ENCODE results near the gene CNGA4. TPM values are rescaled to one million over a fixed set of nuclear protein-coding genes. Genes with fewer than 3 reads are reported as not detected.
"Not testable (repeated sequence)": the region's sequence is repeated elsewhere in the genome, so short reads cannot be mapped to it uniquely, and the experiment has no call there.

The CNGA4 gene
- polyA plus RNA-seq, 3 donors = 0.08 to 0.14 (median 0.11) TPM

GRCh38 chr11:6260207-6260726 is 21.4 kb downstream of the CNGA4 start:
- DNase-seq (ENCODE audit: low read depth in 3 of 3, low spot score in 2 of 3) = no peak

- DNase-seq (ENCODE audit: low read depth in 3 of 3, low spot score in 2 of 3) = no peak
These were observed 24.8 kb downstream of the CNGA4 start for GRCh38 chr11:6263662-6264061.

GRCh38 chr11:6268820-6269219 is 29.9 kb downstream of the CNGA4 start:
- DNase-seq (ENCODE audit: low read depth in 3 of 3, low spot score in 2 of 3) = no peak

- no peak for DNase-seq (ENCODE audit: low read depth in 3 of 3, low spot score in 2 of 3)
These were observed 31.1 kb downstream of the CNGA4 start for GRCh38 chr11:6269994-6270393.

GRCh38 chr11:6270584-6271246 is 31.8 kb downstream of the CNGA4 start:
- no peak for DNase-seq (ENCODE audit: low read depth in 3 of 3, low spot score in 2 of 3)

GRCh38 chr11:6271598-6271997 is 32.7 kb downstream of the CNGA4 start:
- no peak for DNase-seq (ENCODE audit: low read depth in 3 of 3, low spot score in 2 of 3)

- no peak for DNase-seq (ENCODE audit: low read depth in 3 of 3, low spot score in 2 of 3)
These were observed 34.3 kb downstream of the CNGA4 start for GRCh38 chr11:6273188-6273587.

- DNase-seq (ENCODE audit: low read depth in 3 of 3, low spot score in 2 of 3) = not testable (repeated sequence)
These were observed 41.9 kb downstream of the CNGA4 start for GRCh38 chr11:6280809-6281208.

- no peak for DNase-seq (ENCODE audit: low read depth in 3 of 3, low spot score in 2 of 3)
These were observed 44.6 kb downstream of the CNGA4 start for GRCh38 chr11:6283453-6284023.

- DNase-seq (ENCODE audit: low read depth in 3 of 3, low spot score in 2 of 3) = no peak
These were observed 45.4 kb downstream of the CNGA4 start for GRCh38 chr11:6284250-6284649.

- DNase-seq (ENCODE audit: low read depth in 3 of 3, low spot score in 2 of 3) = no peak
These were observed 46.1 kb downstream of the CNGA4 start for GRCh38 chr11:6285019-6285418.

Other genes with a start within 250 kb of the CNGA4 start
- gene OR56A4, start 232.1 kb upstream of the CNGA4 start, polyA plus RNA-seq (ENCODE audit: insufficient read length in 3 of 3) = under 1 TPM in 2 of 3 donors, not detected in 1; 0.04 to 0.06 TPM
- not detected for gene OR56A1, start 208.3 kb upstream of the CNGA4 start, polyA plus RNA-seq (ENCODE audit: insufficient read length in 3 of 3)
- gene OR56B4, start 131.4 kb upstream of the CNGA4 start, polyA plus RNA-seq (ENCODE audit: insufficient read length in 3 of 3) = under 1 TPM in 2 of 3 donors, not detected in 1; 0.14 to 0.25 TPM
- not detected for gene OR52B2, start 68.8 kb upstream of the CNGA4 start, polyA plus RNA-seq (ENCODE audit: insufficient read length in 3 of 3)
- gene OR52W1, start 39.9 kb upstream of the CNGA4 start, polyA plus RNA-seq (ENCODE audit: insufficient read length in 3 of 3) = under 1 TPM in 2 of 3 donors, not detected in 1; 0.11 to 0.19 TPM
- gene C11orf42, start 33.5 kb upstream of the CNGA4 start, polyA plus RNA-seq (ENCODE audit: insufficient read length in 3 of 3) = under 1 TPM; 0.64 to 0.83 (median 0.75) TPM
- 10 to 100 TPM; 35.4 to 45.6 (median 38.1) TPM for gene FHIP1B, start 4.5 kb upstream of the CNGA4 start, polyA plus RNA-seq (ENCODE audit: insufficient read length in 3 of 3)
- gene CCKBR, start 20.7 kb downstream of the CNGA4 start, polyA plus RNA-seq (ENCODE audit: insufficient read length in 3 of 3) = under 1 TPM; 0.47 to 0.72 (median 0.61) TPM
- gene CAVIN3, start 81.4 kb downstream of the CNGA4 start, polyA plus RNA-seq (ENCODE audit: insufficient read length in 3 of 3) = 10 to 100 TPM in 2 of 3 donors, 1 to 10 TPM in 1; 9.5 to 15.3 (median 10.9) TPM
- 10 to 100 TPM; 31.0 to 32.3 (median 32.1) TPM for gene SMPD1, start 151.4 kb downstream of the CNGA4 start, polyA plus RNA-seq (ENCODE audit: insufficient read length in 3 of 3)
- gene APBB1, start 180.0 kb downstream of the CNGA4 start, polyA plus RNA-seq (ENCODE audit: insufficient read length in 3 of 3) = 10 to 100 TPM; 51.9 to 56.5 (median 52.5) TPM
- 1 to 10 TPM; 1.6 to 2.2 (median 2.2) TPM for gene HPX, start 201.9 kb downstream of the CNGA4 start, polyA plus RNA-seq (ENCODE audit: insufficient read length in 3 of 3)
- gene TRIM3, start 234.9 kb downstream of the CNGA4 start, polyA plus RNA-seq (ENCODE audit: insufficient read length in 3 of 3) = 10 to 100 TPM; 16.1 to 19.3 (median 17.0) TPM
- 10 to 100 TPM; 64.8 to 67.5 (median 66.2) TPM for gene ARFIP2, start 242.2 kb downstream of the CNGA4 start, polyA plus RNA-seq (ENCODE audit: insufficient read length in 3 of 3)
- 10 to 100 TPM; 38.3 to 42.4 (median 38.7) TPM for gene TIMM10B, start 242.4 kb downstream of the CNGA4 start, polyA plus RNA-seq (ENCODE audit: insufficient read length in 3 of 3)